Stimulated activated CD4-positive, alpha-beta T cell treated with anti-CD3 and anti-CD28 coated beads, Interleukin-4, amount 100 ng/mL, for 48 hours (primary cell): ENCODE measurements around the gene OVCH2.

ENCODE experiments used
- DNase-seq, 2 donors: peaks; one replicate each; pipeline ENCODE4 v3.0.0-alpha.2; 2020; ENCODE audit warnings: low read depth in 2 of 2

OVCH2 gene

DNA sequence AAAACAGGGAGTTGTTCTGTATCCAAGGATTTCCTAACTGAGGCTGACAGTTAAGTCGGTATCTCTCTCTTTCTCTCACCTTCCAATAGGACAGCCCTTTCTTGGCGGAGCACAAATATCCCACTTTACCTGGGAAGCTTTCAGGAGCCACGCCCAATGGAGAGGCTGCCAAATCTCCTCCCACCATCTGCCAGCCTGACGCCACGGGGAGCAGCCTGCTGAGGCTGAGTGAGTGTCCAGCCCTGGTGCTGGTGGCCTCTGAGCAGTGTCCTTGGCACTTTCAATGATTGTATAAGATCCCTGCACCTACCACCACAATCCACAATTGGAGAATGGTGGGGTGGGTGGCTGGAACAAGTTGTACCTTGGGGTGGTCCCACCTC is 66.6 kb downstream of the OVCH2 start:
- no peak for DNase-seq
